Stimulated activated CD8-positive, alpha-beta memory T cell treated with anti-CD3 and anti-CD28 coated beads, Interleukin-12 subunit alpha, Interleukin-12 subunit beta, amount 100 ng/mL, for 4 hours (primary cell): ENCODE data around the gene TNK1.

Experiments
- DNase-seq: peaks from one replicate; pipeline ENCODE4 v3.0.0-alpha.2; 2020; ENCODE audit warnings: low read depth

Gene TNK1

GRCh38 chr17:7410634-7411426 lies 29.9 kb downstream of the TNK1 start:
- DNase-seq = no peak

- DNase-seq = no peak
These were observed 30.5 kb downstream of the TNK1 start for GRCh38 chr17:7411427-7411750.

- DNase-seq = no peak
These were observed 32.6 kb downstream of the TNK1 start for GRCh38 chr17:7413346-7413985.

- no peak for DNase-seq
These were observed 33.9 kb downstream of the TNK1 start for GRCh38 chr17:7414837-7415236.

- DNase-seq = no peak
These were observed 34.9 kb downstream of the TNK1 start for GRCh38 chr17:7415784-7416183.

- no peak for DNase-seq
These were observed 35.4 kb downstream of the TNK1 start for GRCh38 chr17:7416323-7416722.

GRCh38 chr17:7417056-7417655 lies 36.3 kb downstream of the TNK1 start:
- DNase-seq = no peak

GRCh38 chr17:7418472-7419152 lies 37.7 kb downstream of the TNK1 start:
- no peak for DNase-seq

GRCh38 chr17:7419819-7420610 lies 39.1 kb downstream of the TNK1 start, which contains the start of gene SPEM1:
TSS of gene SPEM1 (plus strand) at chr17:7420324. CDS start at chr17:7420385, 61 bp downstream.
- no peak for DNase-seq

GRCh38 chr17:7421186-7421585 lies 40.3 kb downstream of the TNK1 start:
- DNase-seq = no peak

GRCh38 chr17:7423679-7424078 lies 42.8 kb downstream of the TNK1 start:
- no peak for DNase-seq

- no peak for DNase-seq
These were observed 44.4 kb downstream of the TNK1 start, which contains the start of gene SPEM2 for GRCh38 chr17:7425316-7425715. TSS of gene SPEM2 (plus strand) at chr17:7425616. CDS start at chr17:7425689, 73 bp downstream.

- DNase-seq = no peak
These were observed 44.9 kb downstream of the TNK1 start for GRCh38 chr17:7425756-7426155.

- no peak for DNase-seq
These were observed 45.4 kb downstream of the TNK1 start for GRCh38 chr17:7426203-7426863.

GRCh38 chr17:7426896-7427489 lies 46.1 kb downstream of the TNK1 start:
- no peak for DNase-seq

- no peak for DNase-seq
These were observed 46.7 kb downstream of the TNK1 start for GRCh38 chr17:7427549-7427948.

GRCh38 chr17:7428557-7428956 lies 47.7 kb downstream of the TNK1 start, which contains the start of gene SPEM3:
TSS of gene SPEM3 (plus strand) at chr17:7428857. CDS start at chr17:7428903, 46 bp downstream.
- no peak for DNase-seq

- DNase-seq = no peak
These were observed 48.8 kb downstream of the TNK1 start for GRCh38 chr17:7429722-7430121.

- DNase-seq = no peak
These were observed 50.3 kb downstream of the TNK1 start for GRCh38 chr17:7431231-7431630.

GRCh38 chr17:7432296-7432695 lies 51.4 kb downstream of the TNK1 start:
- DNase-seq = no peak
